Rectal smooth muscle tissue (tissue), 1 donor: ENCODE measurements around the gene ID4.

ENCODE experiments used
- H3K27ac ChIP-seq: one replicate; pipeline ENCODE4 v1.7.0; 2013; ENCODE audit warnings: low read depth, low read length, inconsistent platforms
- H3K27me3 ChIP-seq: one replicate; pipeline ENCODE4 v1.7.0; 2013; ENCODE audit warnings: low read length; ENCODE audit not compliant: control insufficient read depth, insufficient read depth
- H3K36me3 ChIP-seq: one replicate; pipeline ENCODE4 v1.7.0; 2013; ENCODE audit warnings: low read length; ENCODE audit not compliant: control insufficient read depth, insufficient read depth
- H3K4me1 ChIP-seq: one replicate; pipeline ENCODE4 v1.7.0; 2013; ENCODE audit warnings: low read length; ENCODE audit not compliant: control insufficient read depth, insufficient read depth
- H3K4me3 ChIP-seq: one replicate; pipeline ENCODE4 v1.7.0; 2013; ENCODE audit warnings: low read length
- H3K9ac ChIP-seq: one replicate; pipeline ENCODE4 v1.7.0; 2013; ENCODE audit warnings: low read length

The ID4 gene

GRCh38 chr6:19806971-19807396 is 30.2 kb upstream of the ID4 start:
- Histone ChIP-seq H3K4me1 (peaks cover 2% of the 10 kb centered on the region), H3K36me3 (no peaks in the 10 kb centered on the region), H3K27ac (no peak overlapping the region), H3K4me3 (no peak overlapping the region), H3K27me3 (no peaks in the 10 kb centered on the region), H3K9ac (no peak overlapping the region)

DNA sequence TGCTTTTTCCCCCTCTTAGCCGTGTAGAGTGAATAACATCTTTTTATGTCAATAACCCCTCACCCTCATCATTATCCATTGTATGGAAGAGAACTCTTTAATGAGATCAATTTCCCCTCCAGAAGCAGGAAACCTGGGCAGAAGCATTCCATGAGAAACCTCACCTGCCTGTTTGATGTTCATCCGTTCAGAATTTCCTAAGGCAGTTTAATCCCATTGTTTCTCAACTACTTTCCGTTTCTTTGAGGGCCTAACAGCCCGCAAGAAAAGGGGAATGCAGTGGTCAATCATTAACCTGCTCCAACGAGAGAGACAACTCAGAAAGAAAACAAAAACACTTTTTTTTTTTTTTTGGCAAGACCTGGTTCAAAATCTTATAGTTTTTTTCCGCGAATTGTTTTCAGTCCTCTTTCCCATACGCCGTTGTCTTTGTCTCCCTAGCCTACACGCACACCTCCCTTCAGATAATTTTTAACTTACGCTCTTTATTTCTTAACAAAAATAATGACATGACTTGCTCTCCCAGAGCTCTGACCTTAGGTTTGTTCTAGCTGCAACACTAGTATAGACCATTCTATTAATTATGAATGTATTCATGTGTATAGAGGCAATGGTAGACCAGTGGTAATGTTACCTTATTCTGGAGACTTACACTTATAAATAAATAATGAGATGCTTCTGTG is 25.6 kb upstream of the ID4 start:
- no peaks in the 10 kb centered on the region for H3K27me3 ChIP-seq
- no peak overlapping the region for H3K4me3 ChIP-seq
- no peaks in the 10 kb centered on the region for H3K36me3 ChIP-seq
- no peaks in the 10 kb centered on the region for H3K4me1 ChIP-seq
- H3K27ac ChIP-seq = no peak overlapping the region
- no peak overlapping the region for H3K9ac ChIP-seq

GRCh38 chr6:19812512-19813119 is 24.6 kb upstream of the ID4 start:
- no peaks in the 10 kb centered on the region for H3K36me3 ChIP-seq
- H3K9ac ChIP-seq = no peak overlapping the region
- no peaks in the 10 kb centered on the region for H3K27me3 ChIP-seq
- no peak overlapping the region for H3K27ac ChIP-seq
- no peak overlapping the region for H3K4me3 ChIP-seq
- no peaks in the 10 kb centered on the region for H3K4me1 ChIP-seq

- no peaks in the 10 kb centered on the region for H3K36me3 ChIP-seq
- H3K27me3 ChIP-seq = no peaks in the 10 kb centered on the region
- no peak overlapping the region for H3K4me3 ChIP-seq
- no peak overlapping the region for H3K27ac ChIP-seq
- H3K4me1 ChIP-seq = no peaks in the 10 kb centered on the region
- no peak overlapping the region for H3K9ac ChIP-seq
Measured at GRCh38 chr6:19818805-19819204, 18.4 kb upstream of the ID4 start.

DNA sequence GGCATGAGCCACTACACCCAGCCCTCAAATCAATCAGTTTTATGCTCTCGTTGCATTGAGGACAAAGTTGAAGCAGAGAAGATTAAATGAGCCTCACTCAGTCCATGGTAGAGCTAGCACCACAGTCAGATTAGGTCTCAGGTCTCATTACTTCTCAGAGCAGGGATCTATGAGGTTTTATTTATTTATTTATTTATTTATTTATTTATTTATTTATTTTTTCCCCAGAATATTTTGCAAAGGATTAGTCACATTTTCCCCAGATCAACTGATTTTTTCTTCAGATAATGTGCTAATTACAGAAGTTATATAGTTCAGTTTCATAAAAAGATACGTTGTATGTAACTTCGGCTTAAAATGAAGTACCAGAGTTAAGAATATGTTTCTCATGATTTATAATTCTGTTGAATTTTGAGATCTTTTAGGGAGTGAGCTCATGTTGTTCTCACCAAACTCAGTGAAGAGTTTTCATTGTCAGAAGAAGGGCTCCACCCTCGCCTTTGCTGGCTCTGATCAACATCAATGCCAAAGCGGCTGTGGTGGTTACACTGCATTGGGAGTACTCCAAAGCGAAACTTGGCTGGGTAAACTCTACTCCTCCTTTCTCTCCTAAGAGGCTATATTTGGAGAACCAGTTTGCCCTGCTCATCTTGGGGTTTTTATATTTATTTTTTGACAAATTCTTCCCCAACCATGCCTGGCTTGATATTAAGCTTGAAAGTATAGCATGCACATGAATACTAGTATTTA is 12.9 kb upstream of the ID4 start:
- no peaks in the 10 kb centered on the region for H3K27me3 ChIP-seq

GRCh38 chr6:19827247-19827646 is 9.9 kb upstream of the ID4 start:
- no peak overlapping the region for H3K4me3 ChIP-seq
- no peaks in the 10 kb centered on the region for H3K27me3 ChIP-seq
- H3K36me3 ChIP-seq = no peaks in the 10 kb centered on the region
- H3K27ac ChIP-seq = no peak overlapping the region
- no peaks in the 10 kb centered on the region for H3K4me1 ChIP-seq
- no peak overlapping the region for H3K9ac ChIP-seq

More for the DNA sequence above, 12.9 kb upstream of the ID4 start:
- no peaks in the 10 kb centered on the region for H3K4me1 ChIP-seq
- no peak overlapping the region for H3K27ac ChIP-seq
- H3K36me3 ChIP-seq = no peaks in the 10 kb centered on the region
- H3K4me3 ChIP-seq = no peak overlapping the region
- H3K9ac ChIP-seq = no peak overlapping the region

- Histone ChIP-seq H3K4me3 (no peak overlapping the region), H3K27me3 (no peaks in the 10 kb centered on the region), H3K4me1 (no peaks in the 10 kb centered on the region), H3K9ac (no peak overlapping the region), H3K27ac (no peak overlapping the region), H3K36me3 (no peaks in the 10 kb centered on the region)
Measured at GRCh38 chr6:19827903-19828302, 9.3 kb upstream of the ID4 start.

DNA sequence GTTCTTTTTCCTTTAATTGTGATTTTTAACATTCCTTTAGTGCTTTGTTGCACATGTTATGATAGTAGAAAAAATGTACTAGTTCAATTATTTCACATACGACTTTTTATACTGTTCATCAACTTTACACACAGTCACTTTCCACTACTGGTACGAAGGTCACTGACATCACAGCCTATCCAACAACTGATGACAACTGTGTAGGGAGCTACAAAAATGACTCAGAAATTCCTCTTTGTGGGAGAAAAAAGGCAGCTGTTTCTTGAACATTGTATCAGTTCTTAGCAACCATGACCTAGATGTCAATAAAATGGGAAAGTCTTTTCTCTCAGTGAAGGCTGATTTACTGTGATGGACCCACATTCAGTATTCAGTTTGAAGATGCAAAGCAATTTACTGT is 7.0 kb upstream of the ID4 start:
- H3K27ac ChIP-seq = no peak overlapping the region
- no peak overlapping the region for H3K4me3 ChIP-seq
- H3K9ac ChIP-seq = no peak overlapping the region
- H3K27me3 ChIP-seq = no peaks in the 10 kb centered on the region
- H3K4me1 ChIP-seq = no peaks in the 10 kb centered on the region
- no peaks in the 10 kb centered on the region for H3K36me3 ChIP-seq

DNA sequence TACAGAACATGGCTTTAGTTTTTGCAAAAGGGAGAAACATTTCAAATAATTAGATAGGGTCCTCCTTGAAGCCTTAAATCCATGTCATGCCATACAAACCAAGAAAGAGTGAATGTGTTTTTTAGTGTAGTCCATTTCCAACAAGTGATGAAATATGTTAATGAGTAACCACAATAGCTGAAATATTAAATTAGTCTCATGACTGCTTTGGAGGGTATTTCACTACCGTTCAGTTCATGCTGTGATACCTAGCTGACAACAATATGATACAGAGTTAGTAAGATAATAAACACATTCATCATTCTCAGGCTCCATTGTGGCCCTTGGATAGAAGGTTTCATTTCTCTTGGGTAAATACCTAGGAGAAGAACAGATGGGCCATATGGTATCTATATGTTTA is 5.8 kb upstream of the ID4 start:
- Histone ChIP-seq H3K27ac (no peak overlapping the region), H3K27me3 (no peaks in the 10 kb centered on the region), H3K4me1 (no peaks in the 10 kb centered on the region), H3K4me3 (no peak overlapping the region), H3K9ac (no peak overlapping the region), H3K36me3 (no peaks in the 10 kb centered on the region)

DNA sequence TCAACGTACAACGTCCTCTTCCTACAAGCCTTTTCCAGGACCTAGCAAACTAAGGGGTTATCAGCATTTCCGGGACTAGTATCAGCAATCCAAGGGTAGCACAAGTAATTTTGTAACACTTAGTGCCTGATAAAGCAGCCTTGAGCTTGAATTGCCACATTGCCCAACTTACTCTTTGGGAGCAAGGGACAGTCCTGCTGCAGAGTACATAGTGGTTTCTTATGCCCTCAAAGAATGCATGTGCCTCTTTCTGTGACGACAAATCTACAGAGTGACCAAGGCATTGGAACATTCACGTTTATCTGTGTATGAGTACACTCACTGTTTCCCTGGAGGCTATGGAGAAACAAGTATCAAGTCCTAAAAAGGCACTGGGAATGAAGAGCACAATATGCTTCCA is 3.2 kb upstream of the ID4 start:
- Histone ChIP-seq H3K4me3 (no peak overlapping the region), H3K9ac (no peak overlapping the region), H3K27me3 (no peaks in the 10 kb centered on the region), H3K36me3 (no peaks in the 10 kb centered on the region), H3K4me1 (no peaks in the 10 kb centered on the region), H3K27ac (no peak overlapping the region)

- no peaks in the 10 kb centered on the region for H3K27me3 ChIP-seq
- H3K9ac ChIP-seq = no peak overlapping the region
- H3K36me3 ChIP-seq = no peaks in the 10 kb centered on the region
- H3K27ac ChIP-seq = no peak overlapping the region
- no peaks in the 10 kb centered on the region for H3K4me1 ChIP-seq
- H3K4me3 ChIP-seq = no peak overlapping the region
Measured at GRCh38 chr6:19834858-19835257, 2.3 kb upstream of the ID4 start.

DNA sequence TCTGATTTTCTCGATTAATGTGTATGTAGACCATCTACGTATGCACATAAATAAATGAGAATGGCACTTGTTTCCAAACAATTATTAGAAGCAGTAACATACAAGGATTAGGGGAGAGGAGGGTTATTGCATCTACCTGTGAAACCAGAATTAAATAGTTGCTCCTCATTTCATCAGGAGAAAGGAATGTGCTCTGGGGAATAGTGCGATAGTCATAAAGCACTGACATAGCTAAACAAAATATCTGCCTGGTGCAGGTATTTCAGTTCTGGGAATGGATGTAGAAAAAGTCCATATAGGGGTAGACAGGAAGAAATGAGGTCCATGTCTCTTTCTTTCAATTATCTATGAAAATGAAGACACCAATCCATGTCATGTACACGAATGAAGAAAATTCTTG is 1.6 kb upstream of the ID4 start:
- no peak overlapping the region for H3K27ac ChIP-seq
- H3K9ac ChIP-seq = no peak overlapping the region
- no peaks in the 10 kb centered on the region for H3K27me3 ChIP-seq
- no peak overlapping the region for H3K4me3 ChIP-seq
- no peaks in the 10 kb centered on the region for H3K36me3 ChIP-seq
- H3K4me1 ChIP-seq = no peaks in the 10 kb centered on the region
